Neural cell (in vitro differentiated cells): Measurements from ENCODE around the gene SIX5. TPM values are rescaled to one million over a fixed set of nuclear protein-coding genes. Genes with fewer than 3 reads are reported as not detected.

Source experiments
- H2AFZ ChIP-seq: fragments of 200-600, 300-800 bp; sonication (generic), shearing (Covaris generic); 2 replicates; pipeline ENCODE4 v1.6.0; 2014; ENCODE audit warnings: low read depth, mild to moderate bottlenecking, antibody characterized with exemption, low read length, moderate library complexity
- H3F3A ChIP-seq: fragments of 200-600 bp; shearing (Covaris generic); 2 replicates; pipeline ENCODE4 v1.6.1; 2016; ENCODE audit warnings: mild to moderate bottlenecking, moderate library complexity, mixed read lengths, antibody characterized with exemption, low read length; ENCODE audit not compliant: insufficient read depth, poor library complexity, severe bottlenecking
- H3K27ac ChIP-seq: fragments of 200-600, 300-800 bp; sonication (generic), shearing (Covaris generic); 2 replicates; pipeline ENCODE4 v1.5.1; 2014; ENCODE audit warnings: mild to moderate bottlenecking, low read length, moderate library complexity
- H3K27me3 ChIP-seq: fragments of 300-800, 200-600 bp; sonication (generic), shearing (Covaris generic); 2 replicates; pipeline ENCODE4 v1.6.0; 2014; ENCODE audit warnings: mild to moderate bottlenecking, low read depth, low read length, moderate library complexity; ENCODE audit not compliant: insufficient read depth
- H3K36me3 ChIP-seq: fragments of 300-800, 200-600 bp; sonication (generic), shearing (Covaris generic); 2 replicates; pipeline ENCODE4 v1.5.1; 2014; ENCODE audit warnings: mild to moderate bottlenecking, antibody characterized with exemption, low read length, moderate library complexity; ENCODE audit not compliant: insufficient read depth
- H3K4me2 ChIP-seq: fragments of 300-800, 200-600 bp; sonication (generic), shearing (Covaris generic); 2 replicates; pipeline ENCODE4 v1.6.0; 2014; ENCODE audit warnings: mild to moderate bottlenecking, low read length
- H3K4me3 ChIP-seq: fragments of 300-800, 200-600 bp; sonication (generic), shearing (Covaris generic); 2 replicates; pipeline ENCODE4 v1.5.1; 2014; ENCODE audit warnings: mild to moderate bottlenecking, low read length, moderate library complexity
- H3K79me2 ChIP-seq: fragments of 200-600 bp; shearing (Covaris generic); replicated peaks from 2 replicates; pipeline ENCODE4 v1.6.0; 2014; ENCODE audit warnings: mild to moderate bottlenecking, low read length, moderate library complexity; ENCODE audit not compliant: insufficient read depth
- H3K9ac ChIP-seq: fragments of 300-800, 200-600 bp; sonication (generic), shearing (Covaris generic); 2 replicates; pipeline ENCODE4 v1.6.1; 2016; ENCODE audit warnings: mild to moderate bottlenecking, low read length, mixed read lengths
- H3K9me2 ChIP-seq: fragments of 200-600 bp; shearing (Covaris generic); 2 replicates; pipeline ENCODE4 v1.6.1; 2016; ENCODE audit warnings: mild to moderate bottlenecking, low read length, mixed read lengths; ENCODE audit not compliant: insufficient read depth
- H3K9me3 ChIP-seq: fragments of 200-600, 300-800 bp; sonication (generic), shearing (Covaris generic); 2 replicates; pipeline ENCODE4 v1.6.1; 2016; ENCODE audit warnings: mild to moderate bottlenecking, mixed run types, low read length, moderate library complexity, mixed read lengths
- H4K20me1 ChIP-seq: fragments of 200-600 bp; shearing (Covaris generic); 2 replicates; pipeline ENCODE4 v1.6.1; 2016; ENCODE audit warnings: mild to moderate bottlenecking, mixed run types; ENCODE audit not compliant: insufficient read depth
- CTCF ChIP-seq: fragments of 450-650 bp; IDR thresholded peaks from 2 replicates; pipeline ENCODE4 v1.5.1; 2014; ENCODE audit warnings: antibody characterized with exemption, mild to moderate bottlenecking, moderate library complexity; ENCODE audit not compliant: poor library complexity, severe bottlenecking
- EP300 ChIP-seq: fragments of 450-650 bp; conservative IDR thresholded peaks from 2 replicates; pipeline ENCODE4 v1.6.1; 2014; ENCODE audit warnings: antibody characterized with exemption, mild to moderate bottlenecking, moderate library complexity; ENCODE audit not compliant: poor library complexity, severe bottlenecking
- EZH2 ChIP-seq: fragments of 200-600, 300-800 bp; shearing (Covaris generic), sonication (generic); IDR thresholded peaks from 2 replicates; pipeline ENCODE4 v1.6.1; 2014; ENCODE audit warnings: antibody characterized with exemption, low read length, borderline replicate concordance, mild to moderate bottlenecking; ENCODE audit not compliant: insufficient read depth, poor library complexity, severe bottlenecking
- MXI1 ChIP-seq: fragments of 450-650 bp; conservative IDR thresholded peaks from 2 replicates; pipeline ENCODE4 v1.6.1; 2014; ENCODE audit warnings: antibody characterized with exemption, mild to moderate bottlenecking; ENCODE audit not compliant: poor library complexity, severe bottlenecking
- POLR2AphosphoS5 ChIP-seq: IDR thresholded peaks from 2 replicates; pipeline ENCODE4 v1.6.1; 2012
- RAD21 ChIP-seq: fragments of 450-650 bp; conservative IDR thresholded peaks from 2 replicates; pipeline ENCODE4 v1.6.1; 2014; ENCODE audit warnings: antibody characterized with exemption, mild to moderate bottlenecking, moderate library complexity
- SMC3 ChIP-seq: fragments of 450-650 bp; conservative IDR thresholded peaks from 2 replicates; pipeline ENCODE4 v1.6.1; 2014; ENCODE audit warnings: antibody characterized with exemption, mild to moderate bottlenecking, moderate library complexity; ENCODE audit not compliant: poor library complexity
- TAF1 ChIP-seq: IDR thresholded peaks from 2 replicates; pipeline ENCODE4 v1.6.1; 2012; ENCODE audit warnings: low read depth
- polyA plus RNA-seq: library from polyadenylated mRNA; depleted of rRNA; stranded (reverse); fragments of >200 nt; gene quantifications from 2 replicates; pipeline ENCODE4 v1.2.3, GENCODE V29; 2014
- TF ChIP-seq, protein P1 (sequence below): IDR thresholded peaks from 2 replicates; pipeline ENCODE4 v1.6.1; 2012; ENCODE audit warnings: borderline replicate concordance

The SIX5 gene
- polyA plus RNA-seq, 1 donor from 2014 or later: not detected

DNA sequence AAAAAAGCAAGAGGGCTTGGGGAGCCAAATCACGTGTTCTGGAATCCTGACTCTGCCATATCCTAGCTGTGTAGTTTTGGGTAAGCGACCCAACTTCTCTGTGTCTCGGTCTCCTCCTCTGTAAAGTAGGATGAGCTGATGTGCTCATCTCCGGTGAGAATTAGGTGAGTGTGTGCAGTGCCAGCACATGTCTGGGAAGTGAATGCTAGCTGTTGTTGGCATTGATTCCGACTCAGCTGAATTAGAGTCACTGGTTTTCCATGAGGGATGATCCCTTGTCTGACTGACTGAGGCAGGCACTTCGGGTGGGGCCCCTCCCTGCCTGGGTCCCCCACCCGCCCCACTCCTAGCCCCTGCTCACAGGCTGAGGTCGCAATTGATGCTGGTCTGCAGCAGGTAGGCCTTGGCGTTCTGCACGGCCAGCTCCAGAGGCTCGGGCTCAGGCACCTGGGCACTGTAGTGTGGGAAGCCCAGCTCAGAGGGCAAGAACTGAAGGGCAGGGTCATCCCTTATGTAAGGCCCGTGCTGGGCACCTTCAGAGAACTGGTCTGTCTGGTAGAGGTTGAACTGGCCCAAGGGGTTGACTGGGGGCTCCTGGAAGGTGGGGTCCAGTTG, 45.2 kb upstream of the SIX5 start:
- Histone ChIP-seq H3K4me3 (no peak overlapping the region), H3K9ac (no peak overlapping the region), H3K4me2 (no peak overlapping the region), H3K27me3 (no peaks in the 10 kb centered on the region), H3K9me2 (no peaks in the 10 kb centered on the region), H3F3A (no peaks in the 10 kb centered on the region), H3K79me2 (no peaks in the 10 kb centered on the region), H3K36me3 (no peaks in the 10 kb centered on the region), H4K20me1 (no peaks in the 10 kb centered on the region), H2AFZ (no peak overlapping the region), H3K9me3 (no peaks in the 10 kb centered on the region), H3K27ac (no peak overlapping the region)
- TF ChIP-seq EZH2: no peak
- TF ChIP-seq SMC3: no peak
- TF ChIP-seq, protein P1, sequence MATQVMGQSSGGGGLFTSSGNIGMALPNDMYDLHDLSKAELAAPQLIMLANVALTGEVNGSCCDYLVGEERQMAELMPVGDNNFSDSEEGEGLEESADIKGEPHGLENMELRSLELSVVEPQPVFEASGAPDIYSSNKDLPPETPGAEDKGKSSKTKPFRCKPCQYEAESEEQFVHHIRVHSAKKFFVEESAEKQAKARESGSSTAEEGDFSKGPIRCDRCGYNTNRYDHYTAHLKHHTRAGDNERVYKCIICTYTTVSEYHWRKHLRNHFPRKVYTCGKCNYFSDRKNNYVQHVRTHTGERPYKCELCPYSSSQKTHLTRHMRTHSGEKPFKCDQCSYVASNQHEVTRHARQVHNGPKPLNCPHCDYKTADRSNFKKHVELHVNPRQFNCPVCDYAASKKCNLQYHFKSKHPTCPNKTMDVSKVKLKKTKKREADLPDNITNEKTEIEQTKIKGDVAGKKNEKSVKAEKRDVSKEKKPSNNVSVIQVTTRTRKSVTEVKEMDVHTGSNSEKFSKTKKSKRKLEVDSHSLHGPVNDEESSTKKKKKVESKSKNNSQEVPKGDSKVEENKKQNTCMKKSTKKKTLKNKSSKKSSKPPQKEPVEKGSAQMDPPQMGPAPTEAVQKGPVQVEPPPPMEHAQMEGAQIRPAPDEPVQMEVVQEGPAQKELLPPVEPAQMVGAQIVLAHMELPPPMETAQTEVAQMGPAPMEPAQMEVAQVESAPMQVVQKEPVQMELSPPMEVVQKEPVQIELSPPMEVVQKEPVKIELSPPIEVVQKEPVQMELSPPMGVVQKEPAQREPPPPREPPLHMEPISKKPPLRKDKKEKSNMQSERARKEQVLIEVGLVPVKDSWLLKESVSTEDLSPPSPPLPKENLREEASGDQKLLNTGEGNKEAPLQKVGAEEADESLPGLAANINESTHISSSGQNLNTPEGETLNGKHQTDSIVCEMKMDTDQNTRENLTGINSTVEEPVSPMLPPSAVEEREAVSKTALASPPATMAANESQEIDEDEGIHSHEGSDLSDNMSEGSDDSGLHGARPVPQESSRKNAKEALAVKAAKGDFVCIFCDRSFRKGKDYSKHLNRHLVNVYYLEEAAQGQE: no peak
- TF ChIP-seq MXI1: no peak
- TF ChIP-seq POLR2AphosphoS5: no peak
- TF ChIP-seq TAF1: no peak
- TF ChIP-seq EP300: no peak

DNA sequence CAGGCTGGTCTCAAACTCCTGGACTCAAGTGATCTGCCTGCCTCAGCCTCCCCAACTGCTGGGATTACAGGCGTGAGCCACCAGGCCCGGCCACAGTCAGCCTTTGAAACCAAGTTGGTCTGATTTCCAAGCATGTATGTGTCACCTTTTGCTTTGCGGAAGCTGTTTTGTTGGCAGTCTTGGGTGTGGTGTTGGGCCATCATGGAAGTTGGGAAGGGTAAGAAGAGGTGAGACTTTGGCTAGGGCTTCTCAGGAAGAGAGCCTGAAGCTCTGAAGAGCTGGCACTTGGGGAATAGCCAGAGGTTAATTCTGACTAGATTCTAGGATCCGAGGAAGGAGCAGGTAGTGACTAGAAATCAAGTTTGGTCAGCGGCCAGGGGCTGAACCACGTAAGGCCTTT, 43.2 kb upstream of the SIX5 start:
- TF ChIP-seq CTCF (no peak), TAF1 (no peak), SMC3 (no peak), POLR2AphosphoS5 (no peak), RAD21 (no peak)
- H3K36me3 ChIP-seq: no peaks in the 10 kb centered on the region
- no peak overlapping the region for H2AFZ ChIP-seq

More for the DNA sequence above, 43.2 kb upstream of the SIX5 start:
- no peaks in the 10 kb centered on the region for H4K20me1 ChIP-seq
- H3K4me2 ChIP-seq: no peak overlapping the region
- H3K9me3 ChIP-seq: no peaks in the 10 kb centered on the region
- H3K9me2 ChIP-seq: no peaks in the 10 kb centered on the region
- H3K27ac ChIP-seq: no peak overlapping the region
- no peaks in the 10 kb centered on the region for H3K79me2 ChIP-seq
- H3K9ac ChIP-seq: no peak overlapping the region
- H3K27me3 ChIP-seq: no peaks in the 10 kb centered on the region
- no peaks in the 10 kb centered on the region for H3F3A ChIP-seq
- H3K4me3 ChIP-seq: no peak overlapping the region
